ENCODE measurements around the gene CREB3.

DNA sequence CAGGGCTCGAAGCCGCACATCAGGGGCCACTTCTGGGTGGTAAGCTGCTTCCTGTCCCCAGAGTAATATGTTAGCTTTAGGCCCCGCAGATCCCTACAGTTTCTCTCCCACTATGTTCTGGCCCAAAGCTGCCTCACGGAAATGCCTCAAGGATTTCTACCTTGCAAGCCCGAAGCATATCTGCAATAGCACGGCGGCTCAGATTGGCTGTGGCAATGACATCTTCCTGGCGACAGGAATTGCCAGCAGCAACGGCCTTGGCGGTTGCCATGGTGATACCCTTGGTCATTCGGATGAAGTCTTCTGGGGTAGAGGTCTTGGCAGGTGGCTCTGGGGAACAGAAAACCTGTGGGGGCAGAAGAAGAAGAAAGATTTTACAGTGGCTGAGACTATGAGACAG lies 32.4 kb upstream of the CREB3 start:
- TF ChIP-seq, protein P1, sequence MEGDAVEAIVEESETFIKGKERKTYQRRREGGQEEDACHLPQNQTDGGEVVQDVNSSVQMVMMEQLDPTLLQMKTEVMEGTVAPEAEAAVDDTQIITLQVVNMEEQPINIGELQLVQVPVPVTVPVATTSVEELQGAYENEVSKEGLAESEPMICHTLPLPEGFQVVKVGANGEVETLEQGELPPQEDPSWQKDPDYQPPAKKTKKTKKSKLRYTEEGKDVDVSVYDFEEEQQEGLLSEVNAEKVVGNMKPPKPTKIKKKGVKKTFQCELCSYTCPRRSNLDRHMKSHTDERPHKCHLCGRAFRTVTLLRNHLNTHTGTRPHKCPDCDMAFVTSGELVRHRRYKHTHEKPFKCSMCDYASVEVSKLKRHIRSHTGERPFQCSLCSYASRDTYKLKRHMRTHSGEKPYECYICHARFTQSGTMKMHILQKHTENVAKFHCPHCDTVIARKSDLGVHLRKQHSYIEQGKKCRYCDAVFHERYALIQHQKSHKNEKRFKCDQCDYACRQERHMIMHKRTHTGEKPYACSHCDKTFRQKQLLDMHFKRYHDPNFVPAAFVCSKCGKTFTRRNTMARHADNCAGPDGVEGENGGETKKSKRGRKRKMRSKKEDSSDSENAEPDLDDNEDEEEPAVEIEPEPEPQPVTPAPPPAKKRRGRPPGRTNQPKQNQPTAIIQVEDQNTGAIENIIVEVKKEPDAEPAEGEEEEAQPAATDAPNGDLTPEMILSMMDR (IDR thresholded peaks at IDR 0.05; ENCODE audit: low read length) = no peak
- TF ChIP-seq EZH2 (optimal IDR thresholded peaks at IDR 0.05; ENCODE audit: low read depth, low read length) (no peak), EZH2phosphoT487 (IDR thresholded peaks at IDR 0.05; ENCODE audit: low read length) (no peak)
